Heart left ventricle (tissue), 13 donors: ENCODE measurements around the gene LPA.

Experiments
- POLR2A ChIP-seq, 2 donors: fragments of 450-650 bp; IDR thresholded peaks; one replicate each; pipeline ENCODE4 v1.6.1; 2017; ENCODE audit warnings: antibody characterized with exemption in 2 of 2, mild to moderate bottlenecking in 2 of 2, moderate library complexity in 2 of 2
- TF ChIP-seq, protein P1 (sequence below), 12 donors: fragments of 200-600 bp; sonication (generic) in 4 of 12; IDR thresholded peaks; one replicate each; pipeline versions ENCODE4 v1.5.0 to v1.8.0; 2018 to 2022; ENCODE audit warnings: antibody characterized with exemption in 12 of 12, mild to moderate bottlenecking in 5 of 12
- donor health status: ischemic (EF 13 %, LVEDD 7.1; RV severe dilation, severe dysfunction).
- donor health status: DM: no; HTN: yes; CAD: no.
- donor health status: DM: no; HTN: no; CAD: no.
- donor health status: ischemic (EF 25% LVEDD 6.9; RV normal size, moderate dysfunction).
- donor health status: ischemic (EF 25% LVEDD 5.7; RV mildly dilated, moderate dysfunction).
- donor health status: ischemic (EF 35%, LVEDD 5.7; RV mildly dilated, moderate dysfunction).
- donor health status: nonischemic (EF 11% LVEDD 7.7; RV severe dilation, severe dysfunction).
- donor health status: DM: yes; HTN: yes; CAD: no.
- donor health status: PGD.
- donor health status: ischemic (EF 29% LVEDD 5.4; RV normal size, mild dysfunction).
- donor health status: nonischemic (EF 23%, LVEDD 6.1; RV moderate dilation, normal function).

DNA sequence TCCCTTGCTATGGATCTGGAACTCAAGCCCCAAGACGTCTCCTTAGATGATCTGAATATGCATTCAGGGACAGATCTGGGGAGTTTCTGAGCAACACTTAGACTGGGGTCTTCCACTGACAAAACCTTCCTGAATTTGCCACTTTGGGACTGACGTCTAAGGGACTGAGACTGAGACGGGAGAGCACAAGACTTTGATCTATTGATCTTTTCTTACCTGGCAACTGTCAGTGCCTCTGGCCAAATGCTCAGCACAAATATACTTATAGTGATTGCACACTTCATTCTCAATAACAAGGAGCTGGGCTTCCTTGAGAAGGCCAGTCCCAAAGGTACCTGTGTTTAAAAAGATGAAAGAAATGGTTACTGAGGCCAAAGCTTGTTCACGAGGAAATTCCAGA, 131.8 kb downstream of the LPA start:
- TF ChIP-seq, protein P1, sequence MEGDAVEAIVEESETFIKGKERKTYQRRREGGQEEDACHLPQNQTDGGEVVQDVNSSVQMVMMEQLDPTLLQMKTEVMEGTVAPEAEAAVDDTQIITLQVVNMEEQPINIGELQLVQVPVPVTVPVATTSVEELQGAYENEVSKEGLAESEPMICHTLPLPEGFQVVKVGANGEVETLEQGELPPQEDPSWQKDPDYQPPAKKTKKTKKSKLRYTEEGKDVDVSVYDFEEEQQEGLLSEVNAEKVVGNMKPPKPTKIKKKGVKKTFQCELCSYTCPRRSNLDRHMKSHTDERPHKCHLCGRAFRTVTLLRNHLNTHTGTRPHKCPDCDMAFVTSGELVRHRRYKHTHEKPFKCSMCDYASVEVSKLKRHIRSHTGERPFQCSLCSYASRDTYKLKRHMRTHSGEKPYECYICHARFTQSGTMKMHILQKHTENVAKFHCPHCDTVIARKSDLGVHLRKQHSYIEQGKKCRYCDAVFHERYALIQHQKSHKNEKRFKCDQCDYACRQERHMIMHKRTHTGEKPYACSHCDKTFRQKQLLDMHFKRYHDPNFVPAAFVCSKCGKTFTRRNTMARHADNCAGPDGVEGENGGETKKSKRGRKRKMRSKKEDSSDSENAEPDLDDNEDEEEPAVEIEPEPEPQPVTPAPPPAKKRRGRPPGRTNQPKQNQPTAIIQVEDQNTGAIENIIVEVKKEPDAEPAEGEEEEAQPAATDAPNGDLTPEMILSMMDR (IDR thresholded peaks at IDR 0.05), result no peak
- TF ChIP-seq POLR2A (IDR thresholded peaks at IDR 0.05), result no peak
